Activated CD4-positive, alpha-beta T cell treated with anti-CD3 and anti-CD28 coated beads for 36 hours (primary cell): Measurements from ENCODE around the gene GJC2. TPM values are rescaled to one million over a fixed set of nuclear protein-coding genes. Genes with fewer than 3 reads are reported as not detected.

Source experiments
- ATAC-seq: fragments of 200-7000 bp; cut with Tn5 transposase; one replicate; pipeline ENCODE4 v1.10.0; 2021; ENCODE audit warnings: mild to moderate bottlenecking, moderate library complexity
- CTCF ChIA-PET: fragments of 350-600 bp; sonication (Branson Sonifier 250); formaldehyde crosslinking; loops from one replicate; lab custom pipeline; 2021; ENCODE audit warnings: antibody characterized with exemption; lab: Charles Lee
- POLR2A ChIA-PET: fragments of 350-600 bp; sonication (Branson Sonifier 250); formaldehyde crosslinking; loops from one replicate; lab custom pipeline; 2021; ENCODE audit warnings: antibody characterized with exemption, inconsistent platforms; lab: Charles Lee
- DNase-seq: peaks from one replicate; pipeline ENCODE4 v3.0.0-alpha.2; 2020
- H3K27ac Mint-ChIP-seq: one replicate; pipeline ENCODE4 v1.8.0; 2021; ENCODE audit warnings: mixed read lengths
- H3K27me3 Mint-ChIP-seq: one replicate; pipeline ENCODE4 v1.8.0; 2021; ENCODE audit warnings: mixed read lengths
- H3K36me3 Mint-ChIP-seq: one replicate; pipeline ENCODE4 v1.8.0; 2021; ENCODE audit warnings: low read depth, mixed read lengths
- H3K4me1 Mint-ChIP-seq: one replicate; pipeline ENCODE4 v1.8.0; 2021; ENCODE audit warnings: mixed read lengths
- H3K4me3 Mint-ChIP-seq: one replicate; pipeline ENCODE4 v1.8.0; 2021; ENCODE audit warnings: mild to moderate bottlenecking, moderate library complexity, mixed read lengths
- H3K9me3 Mint-ChIP-seq: one replicate; pipeline ENCODE4 v1.8.0; 2021; ENCODE audit warnings: low read depth, mixed read lengths
- intact Hi-C, 2 experiments: fragments of 100-400 bp; cut with DNase I in 1 of 2; cut with micrococcal nuclease in 1 of 2; formaldehyde crosslinking; loops; one replicate each; pipeline versions ENCODE4 v1.14.2 to v1.15.1; 2022 to 2024; cut with DNase I, micrococcal nuclease
- total RNA-seq, 2 experiments: library from RNA; stranded (reverse); gene quantifications; one replicate each; pipeline ENCODE4 v1.2.3, GENCODE V29; 2021

GJC2 gene
- total RNA-seq, 2 experiments from 2014 or later, result 0.64 TPM; not detected in 1

GRCh38 chr1:228159008-228159665, 9.4 kb downstream of the GJC2 start:
- no peak overlapping the region for H3K4me3 Mint-ChIP-seq
- no peak for ATAC-seq
- ChIA-PET POLR2A (interaction anchor here (0.6 kb wide), 1 partner anchor 54 kb away, joined by 5 read pairs; no protein-coding TSS in a partner anchor), CTCF (interaction anchor here (0.7 kb wide), 1 partner anchor 80 kb away, joined by 3 read pairs; no protein-coding TSS in a partner anchor)
- DNase-seq, result no peak
- H3K36me3 Mint-ChIP-seq, result no peaks in the 10 kb centered on the region
- H3K4me1 Mint-ChIP-seq, result peaks cover 35% of the 10 kb centered on the region
- no peaks in the 10 kb centered on the region for H3K9me3 Mint-ChIP-seq
- no peaks in the 10 kb centered on the region for H3K27me3 Mint-ChIP-seq
- no peak overlapping the region for H3K27ac Mint-ChIP-seq
- intact Hi-C loops, result no loop called here

GRCh38 chr1:228160201-228160761, 10.6 kb downstream of the GJC2 start:
- Mint-ChIP-seq H3K36me3 (no peaks in the 10 kb centered on the region), H3K27me3 (no peaks in the 10 kb centered on the region), H3K9me3 (no peaks in the 10 kb centered on the region), H3K4me3 (no peak overlapping the region), H3K4me1 (peaks cover 31% of the 10 kb centered on the region), H3K27ac (no peak overlapping the region)
- ChIA-PET CTCF (no interaction called here), POLR2A (no interaction called here)
- ATAC-seq, result no peak
- intact Hi-C loops, result loop anchor here in 1 of 2 experiments (10.0 kb wide), 1 partner anchor 1755 kb away; the partner anchor contains the start of gene PARP1
- no peak for DNase-seq

GRCh38 chr1:228161362-228161761, 11.6 kb downstream of the GJC2 start:
- H3K4me1 Mint-ChIP-seq, result peaks cover 30% of the 10 kb centered on the region
- no peak overlapping the region for H3K4me3 Mint-ChIP-seq
- no peak overlapping the region for H3K27ac Mint-ChIP-seq
- CTCF ChIA-PET, result interaction anchor here (0.8 kb wide), 1 partner anchor 10 kb away, joined by 3 read pairs; no protein-coding TSS in a partner anchor
- H3K27me3 Mint-ChIP-seq, result no peaks in the 10 kb centered on the region
- ATAC-seq (no peak), DNase-seq (no peak)
- no peaks in the 10 kb centered on the region for H3K36me3 Mint-ChIP-seq
- intact Hi-C loops, result loop anchor here in 1 of 2 experiments (10.0 kb wide), 1 partner anchor 1757 kb away; the partner anchor contains the start of gene PARP1
- POLR2A ChIA-PET, result no interaction called here
- no peaks in the 10 kb centered on the region for H3K9me3 Mint-ChIP-seq

GRCh38 chr1:228161866-228162265, 12.1 kb downstream of the GJC2 start:
- H3K9me3 Mint-ChIP-seq, result no peaks in the 10 kb centered on the region
- ATAC-seq (no peak), DNase-seq (no peak)
- ChIA-PET POLR2A (no interaction called here), CTCF (no interaction called here)
- peaks cover 33% of the 10 kb centered on the region for H3K4me1 Mint-ChIP-seq
- intact Hi-C loops, result loop anchor here in 1 of 2 experiments (10.0 kb wide), 1 partner anchor 1757 kb away; the partner anchor contains the start of gene PARP1
- no peak overlapping the region for H3K4me3 Mint-ChIP-seq
- H3K36me3 Mint-ChIP-seq, result no peaks in the 10 kb centered on the region
- no peaks in the 10 kb centered on the region for H3K27me3 Mint-ChIP-seq
- peak overlapping the region; percentile 29 for H3K27ac Mint-ChIP-seq

- H3K9me3 Mint-ChIP-seq, result no peaks in the 10 kb centered on the region
- CTCF ChIA-PET, result interaction anchor here (1.3 kb wide), 1 partner anchor 17 kb away, joined by 5 read pairs; no protein-coding TSS in a partner anchor
- H3K36me3 Mint-ChIP-seq, result no peaks in the 10 kb centered on the region
- H3K4me1 Mint-ChIP-seq, result peaks cover 31% of the 10 kb centered on the region
- no peaks in the 10 kb centered on the region for H3K27me3 Mint-ChIP-seq
- no peak for DNase-seq
- POLR2A ChIA-PET, result interaction anchor here (1.3 kb wide), 1 partner anchor 19 kb away, joined by 3 read pairs; no protein-coding TSS in a partner anchor
- peak overlapping the region; percentile 29 for H3K27ac Mint-ChIP-seq
- no peak overlapping the region for H3K4me3 Mint-ChIP-seq
- intact Hi-C loops, result loop anchor here in 1 of 2 experiments (10.0 kb wide), 1 partner anchor 1758 kb away; the partner anchor contains the start of gene PARP1
- ATAC-seq, result no peak
Observed at GRCh38 chr1:228162286-228163006, 12.7 kb downstream of the GJC2 start.

- intact Hi-C loops, result loop anchor here in 1 of 2 experiments (10.0 kb wide), 1 partner anchor 1758 kb away; the partner anchor contains the start of gene PARP1
- Mint-ChIP-seq H3K36me3 (peaks cover 3% of the 10 kb centered on the region), H3K4me3 (no peak overlapping the region), H3K27ac (no peak overlapping the region), H3K4me1 (peaks cover 35% of the 10 kb centered on the region), H3K9me3 (no peaks in the 10 kb centered on the region), H3K27me3 (no peaks in the 10 kb centered on the region)
- ChIA-PET POLR2A (interaction anchor here (1.3 kb wide), 1 partner anchor 20 kb away, joined by 3 read pairs; no protein-coding TSS in a partner anchor), CTCF (interaction anchor here (1.3 kb wide), 1 partner anchor 16 kb away, joined by 5 read pairs; no protein-coding TSS in a partner anchor)
- DNase-seq, result no peak
- no peak for ATAC-seq
Observed at GRCh38 chr1:228163007-228163753, 13.4 kb downstream of the GJC2 start.

GRCh38 chr1:228163776-228164519, 14.2 kb downstream of the GJC2 start:
- ChIA-PET CTCF (interaction anchor here (1.3 to 3.7 kb wide), 4 partner anchors 15 to 81 kb away, joined by 5 to 30 read pairs (median 8); partner anchors contain the start of gene ARF1), POLR2A (interaction anchor here (1.3 kb wide), 1 partner anchor 21 kb away, joined by 3 read pairs; no protein-coding TSS in a partner anchor)
- Mint-ChIP-seq H3K4me1 (peaks cover 35% of the 10 kb centered on the region), H3K27ac (peak overlapping the region; percentile 87), H3K9me3 (no peaks in the 10 kb centered on the region), H3K36me3 (peaks cover 3% of the 10 kb centered on the region), H3K4me3 (peak overlapping the region; percentile 80), H3K27me3 (no peaks in the 10 kb centered on the region)
- no peak for ATAC-seq
- DNase-seq, result no peak
- intact Hi-C loops, result loop anchor here (2.0 to 10.0 kb wide), 2 partner anchors 81 to 1759 kb away; partner anchors contain the start of genes ARF1 (in 1 of the 2) and PARP1 (in 1 of the 2)

- intact Hi-C loops, result loop anchor here (1.0 to 10.0 kb wide), 11 partner anchors 10 to 1760 kb away; partner anchors contain the start of genes MRPL55 (in 2 of the 2), ARF1 (in 1 of the 2), C1orf35 (in 1 of the 2) and GUK1 (in 1 of the 2)
- ChIA-PET POLR2A (interaction anchor here (0.6 to 1.5 kb wide), 7 partner anchors 9 to 242 kb away, joined by 3 to 9 read pairs (median 4); partner anchors contain the start of genes GUK1 and TRIM11), CTCF (interaction anchor here (0.6 to 3.9 kb wide), 16 partner anchors 8 to 1172 kb away, joined by 3 to 30 read pairs (median 4); partner anchors contain the start of genes ARF1, GUK1 and TRIM11)
- no peak for DNase-seq
- Mint-ChIP-seq H3K4me1 (peaks cover 35% of the 10 kb centered on the region), H3K4me3 (peak overlapping the region; percentile 80), H3K27ac (peak overlapping the region; percentile 87), H3K36me3 (peaks cover 3% of the 10 kb centered on the region), H3K9me3 (no peaks in the 10 kb centered on the region), H3K27me3 (no peaks in the 10 kb centered on the region)
- no peak for ATAC-seq
Observed at GRCh38 chr1:228164561-228165371, 15.0 kb downstream of the GJC2 start.
